SK-N-SH (cell line): Measurements from ENCODE around the gene SOX18. TPM values are rescaled to one million over a fixed set of nuclear protein-coding genes. Genes with fewer than 3 reads are reported as not detected.

Experiments
- CTCF ChIA-PET: fragments of 300-600, 350-600 bp; formaldehyde crosslinking; extraction: SDS; loops from one replicate; lab custom pipeline; 2021; lab: Yijun Ruan, JAX
- POLR2A ChIA-PET: fragments of 350-600 bp; sonication (Branson Sonifier 250); formaldehyde crosslinking; extraction: SDS; loops from one replicate; lab custom pipeline; 2020; ENCODE audit warnings: antibody characterized with exemption, inconsistent platforms; lab: Yijun Ruan, JAX
- DNase-seq: peaks from one replicate; pipeline ENCODE4 v3.0.0; 2012
- H2AFZ ChIP-seq: fragments of 200-600 bp; sonication (generic); 2 replicates; pipeline ENCODE4 v1.8.1; 2016; ENCODE audit warnings: antibody characterized with exemption, mild to moderate bottlenecking, low read depth
- H3F3A ChIP-seq: fragments of 200-600 bp; sonication (generic); replicated peaks from 2 replicates; pipeline ENCODE3; 2016; ENCODE audit warnings: antibody characterized with exemption, mild to moderate bottlenecking; ENCODE audit not compliant: insufficient read depth
- H3K27ac ChIP-seq, 2 experiments: fragments of 200-500 bp in 1 of 2; fragments of 200-600 bp in 1 of 2; sonication (Bioruptor generic) in 1 of 2; sonication (generic), shearing (Covaris generic) in 1 of 2; 2 replicates each; pipeline versions ENCODE4 v1.5.1 to v1.6.1; 2014 to 2016; ENCODE audit warnings: low read depth in 2 of 2, inconsistent platforms in 1 of 2, low read length in 1 of 2, mild to moderate bottlenecking in 1 of 2, mixed read lengths in 1 of 2
- H3K27me3 ChIP-seq: fragments of 200-600 bp; sonication (generic), shearing (Covaris generic); 2 replicates; pipeline ENCODE4 v1.6.1; 2016; ENCODE audit warnings: mixed run types; ENCODE audit not compliant: insufficient read depth
- H3K36me3 ChIP-seq, 2 experiments: fragments of 200-500 bp in 1 of 2; fragments of 200-600 bp in 1 of 2; sonication (Bioruptor generic) in 1 of 2; sonication (generic) in 1 of 2; replicated peaks in 1 of 2; 2 replicates each; pipeline versions ENCODE3 to v1.5.1; 2014 to 2016; ENCODE audit warnings: low read length in 1 of 2, mild to moderate bottlenecking in 1 of 2; ENCODE audit not compliant: insufficient read depth in 2 of 2, control insufficient read depth in 1 of 2
- H3K4me1 ChIP-seq, 2 experiments: fragments of 200-500 bp in 1 of 2; fragments of 200-600 bp in 1 of 2; sonication (Bioruptor generic) in 1 of 2; sonication (generic), shearing (Covaris generic) in 1 of 2; 2 replicates each; pipeline versions ENCODE4 v1.5.1 to v1.6.1; 2014 to 2016; ENCODE audit warnings: low read depth in 1 of 2, low read length in 1 of 2, mixed run types in 1 of 2; ENCODE audit not compliant: insufficient read depth in 2 of 2, control insufficient read depth in 1 of 2
- H3K4me2 ChIP-seq: fragments of 200-600 bp; sonication (generic), shearing (Covaris generic); 2 replicates; pipeline ENCODE4 v1.6.1; 2017; ENCODE audit warnings: mixed run types
- H3K4me3 ChIP-seq, 2 experiments: fragments of 200-500 bp in 1 of 2; fragments of 200-600 bp in 1 of 2; sonication (Bioruptor generic) in 1 of 2; sonication (generic), shearing (Covaris generic) in 1 of 2; 2 replicates each; pipeline versions ENCODE4 v1.5.1 to v1.8.1; 2014 to 2016; ENCODE audit warnings: low read depth in 2 of 2, inconsistent platforms in 1 of 2, low read length in 1 of 2, mild to moderate bottlenecking in 1 of 2, mixed read lengths in 1 of 2, moderate library complexity in 1 of 2
- H3K79me2 ChIP-seq: fragments of 200-600 bp; sonication (generic); 2 replicates; pipeline ENCODE4 v1.8.1; 2017; ENCODE audit warnings: mild to moderate bottlenecking; ENCODE audit not compliant: insufficient read depth
- H3K9ac ChIP-seq: fragments of 200-600 bp; sonication (generic); 2 replicates; pipeline ENCODE4 v1.6.1; 2017; ENCODE audit warnings: mixed run types
- H3K9me2 ChIP-seq: fragments of 200-600 bp; sonication (generic); 2 replicates; pipeline ENCODE4 v1.6.1; 2017; ENCODE audit warnings: mixed run types
- H3K9me3 ChIP-seq: fragments of 200-600 bp; sonication (generic); 2 replicates; pipeline ENCODE4 v1.6.1; 2017; ENCODE audit warnings: mixed run types, mild to moderate bottlenecking, moderate library complexity
- H4K20me1 ChIP-seq: fragments of 200-600 bp; sonication (generic); 2 replicates; pipeline ENCODE4 v1.6.1; 2017; ENCODE audit warnings: mild to moderate bottlenecking, mixed run types; ENCODE audit not compliant: insufficient read depth
- CHD2 ChIP-seq: fragments of 150-350 bp; IDR thresholded peaks from 2 replicates; pipeline ENCODE4 v1.6.1; 2018; ENCODE audit warnings: low read length; ENCODE audit not compliant: partially characterized antibody
- EP300 ChIP-seq, 2 experiments: IDR thresholded peaks; 2 replicates each; pipeline versions ENCODE4 v1.4.0 to v1.6.1; 2012; ENCODE audit warnings: borderline replicate concordance in 1 of 2, low read depth in 1 of 2, low read length in 1 of 2
- FOSL2 ChIP-seq: IDR thresholded peaks from 2 replicates; pipeline ENCODE4 v1.4.0; 2012; ENCODE audit warnings: low read depth, mild to moderate bottlenecking, moderate library complexity, borderline replicate concordance
- FOXJ3 ChIP-seq: sonication (generic); formaldehyde crosslinking; IDR thresholded peaks from 2 replicates; pipeline ENCODE4 v1.5.1; 2020; ENCODE audit warnings: mild to moderate bottlenecking, missing genetic modification reagents
- GABPA ChIP-seq: IDR thresholded peaks from 2 replicates; pipeline ENCODE4 v1.4.0; 2012; ENCODE audit warnings: low read depth, mild to moderate bottlenecking
- GATA2 ChIP-seq: sonication (generic); formaldehyde crosslinking; IDR thresholded peaks from 2 replicates; pipeline ENCODE4 v1.5.0; 2020; ENCODE audit warnings: mild to moderate bottlenecking, missing genetic modification reagents
- NFIC ChIP-seq: IDR thresholded peaks from 2 replicates; pipeline ENCODE4 v1.4.0; 2012; ENCODE audit warnings: borderline replicate concordance
- RFX5 ChIP-seq: IDR thresholded peaks from 2 replicates; pipeline ENCODE4 v1.6.1; 2012; ENCODE audit warnings: mild to moderate bottlenecking, improper control_type of control experiment, low read length
- RXRA ChIP-seq: IDR thresholded peaks from 2 replicates; pipeline ENCODE4 v1.4.0; 2012; ENCODE audit warnings: low read depth, mild to moderate bottlenecking, borderline replicate concordance
- SIN3A ChIP-seq: IDR thresholded peaks from 2 replicates; pipeline ENCODE4 v1.6.1; 2012; ENCODE audit warnings: low read depth, mild to moderate bottlenecking, low read length, moderate library complexity, borderline replicate concordance
- TAF1 ChIP-seq: IDR thresholded peaks from 2 replicates; pipeline ENCODE4 v1.6.1; 2012; ENCODE audit warnings: low read depth, mild to moderate bottlenecking, low read length, moderate library complexity, borderline replicate concordance
- TCF12 ChIP-seq: IDR thresholded peaks from 2 replicates; pipeline ENCODE4 v1.4.0; 2012
- TEAD4 ChIP-seq: IDR thresholded peaks from 2 replicates; pipeline ENCODE4 v1.4.0; 2012; ENCODE audit warnings: mild to moderate bottlenecking, borderline replicate concordance; ENCODE audit not compliant: insufficient read depth
- WGBS: methylation state at CpG from one replicate; pipeline ENCODE4 v1.1.6; 2017; ENCODE audit warnings: low lambda C conversion rate; 5-methylcytosine and 5-hydroxymethylcytosine counted together
- polyA plus RNA-seq, 3 experiments: library from polyadenylated mRNA; depleted of rRNA; stranded (reverse); fragments of >200 nt; gene quantifications; 2 replicates each; pipeline ENCODE4 v1.2.3, GENCODE V29; 2012
- TF ChIP-seq, protein P1 (sequence below): IDR thresholded peaks from 2 replicates; pipeline ENCODE4 v1.6.1; 2012; ENCODE audit warnings: mild to moderate bottlenecking, low read depth, low read length, moderate library complexity
- TF ChIP-seq, protein P2 (sequence below): IDR thresholded peaks from 2 replicates; pipeline ENCODE4 v1.4.0; 2012; ENCODE audit warnings: low read depth, borderline replicate concordance
- TF ChIP-seq, protein P3 (sequence below): IDR thresholded peaks from 2 replicates; pipeline ENCODE4 v1.4.0; 2012; ENCODE audit warnings: low read depth, borderline replicate concordance
- TF ChIP-seq, protein P4 (sequence below): IDR thresholded peaks from 2 replicates; pipeline ENCODE4; 2012
- TF ChIP-seq, protein P5 (sequence below): fragments of 150-350 bp; IDR thresholded peaks from 2 replicates; pipeline ENCODE4 v1.6.1; 2016; ENCODE audit warnings: mild to moderate bottlenecking, low read depth, low read length
- TF ChIP-seq, protein P6 (sequence below): IDR thresholded peaks from 2 replicates; pipeline ENCODE4 v1.4.0; 2012; ENCODE audit warnings: low read depth

Gene SOX18
- polyA plus RNA-seq, 1 of the 3 experiments (the other 2 are of a cell fraction): not detected

DNA sequence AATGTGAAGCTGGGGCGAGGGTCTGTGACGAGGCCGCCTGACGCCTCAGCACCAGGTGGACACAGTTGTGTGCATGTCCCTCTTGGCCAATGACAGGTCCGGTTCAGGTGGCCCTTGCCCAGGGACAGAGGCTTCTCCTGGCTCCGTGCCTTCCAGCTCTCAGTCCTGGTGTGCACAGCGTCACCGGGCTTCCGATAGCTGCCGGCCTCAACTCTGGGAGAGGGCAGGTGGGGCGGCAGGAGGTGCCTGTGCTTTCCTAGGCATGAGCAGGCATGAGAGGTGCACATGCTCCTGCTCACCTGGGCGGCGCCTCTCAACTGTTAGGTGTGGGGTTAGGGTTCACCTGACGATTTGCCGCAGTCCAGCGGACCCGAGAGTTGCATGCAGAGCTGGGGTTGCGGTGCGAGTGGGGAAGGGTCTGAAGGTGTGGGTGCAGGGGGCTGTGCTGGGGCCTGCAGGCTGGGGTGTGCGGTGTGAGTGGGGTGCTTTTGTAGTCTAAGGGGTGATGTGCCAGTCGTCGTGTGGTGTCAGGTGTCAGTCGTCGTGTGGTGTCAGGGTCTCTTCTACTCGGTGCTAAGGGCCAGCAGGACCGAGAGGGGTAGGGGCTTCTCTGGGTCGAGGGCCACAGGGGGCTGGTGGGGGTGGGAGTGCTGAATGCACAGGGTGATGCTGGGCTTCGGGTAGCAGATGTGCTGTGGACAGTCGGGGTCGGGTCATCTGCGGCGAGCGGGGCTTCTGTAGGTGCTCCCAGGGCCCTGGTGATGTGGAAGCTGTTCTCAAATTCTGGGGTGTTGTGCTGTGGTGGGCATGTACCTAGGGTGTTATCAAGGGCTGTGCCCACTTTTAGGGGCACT is 3.8 kb upstream of the SOX18 start:
- ChIA-PET POLR2A (interaction anchor here (1.0 kb wide), 1 partner anchor 10 kb away, joined by 3 read pairs; the partner anchor contains the start of gene TCEA2), CTCF (interaction anchor here (0.6 to 7.8 kb wide), 8 partner anchors 9 to 73 kb away, joined by 3 to 85 read pairs (median 6); partner anchors contain the start of genes RGS19 and TCEA2)
- Histone ChIP-seq H3F3A (no peaks in the 10 kb centered on the region), H3K9me3 (no peaks in the 10 kb centered on the region), H3K4me1 (peaks cover 0 to 10% of the 10 kb centered on the region in 2 experiments; a peak in 1 of 4 replicates), H3K27me3 (peaks cover 11% of the 10 kb centered on the region), H3K36me3 (no peaks in the 10 kb centered on the region), H4K20me1 (no peaks in the 10 kb centered on the region), H3K9ac (no peak overlapping the region), H3K27ac (no peak overlapping the region), H3K4me2 (no peak overlapping the region), H3K4me3 (no peak overlapping the region), H2AFZ (no peak overlapping the region), H3K79me2 (no peaks in the 10 kb centered on the region), H3K9me2 (no peaks in the 10 kb centered on the region)
- no peak for DNase-seq
- no peak for TF ChIP-seq SIN3A
- TF ChIP-seq, protein P1, sequence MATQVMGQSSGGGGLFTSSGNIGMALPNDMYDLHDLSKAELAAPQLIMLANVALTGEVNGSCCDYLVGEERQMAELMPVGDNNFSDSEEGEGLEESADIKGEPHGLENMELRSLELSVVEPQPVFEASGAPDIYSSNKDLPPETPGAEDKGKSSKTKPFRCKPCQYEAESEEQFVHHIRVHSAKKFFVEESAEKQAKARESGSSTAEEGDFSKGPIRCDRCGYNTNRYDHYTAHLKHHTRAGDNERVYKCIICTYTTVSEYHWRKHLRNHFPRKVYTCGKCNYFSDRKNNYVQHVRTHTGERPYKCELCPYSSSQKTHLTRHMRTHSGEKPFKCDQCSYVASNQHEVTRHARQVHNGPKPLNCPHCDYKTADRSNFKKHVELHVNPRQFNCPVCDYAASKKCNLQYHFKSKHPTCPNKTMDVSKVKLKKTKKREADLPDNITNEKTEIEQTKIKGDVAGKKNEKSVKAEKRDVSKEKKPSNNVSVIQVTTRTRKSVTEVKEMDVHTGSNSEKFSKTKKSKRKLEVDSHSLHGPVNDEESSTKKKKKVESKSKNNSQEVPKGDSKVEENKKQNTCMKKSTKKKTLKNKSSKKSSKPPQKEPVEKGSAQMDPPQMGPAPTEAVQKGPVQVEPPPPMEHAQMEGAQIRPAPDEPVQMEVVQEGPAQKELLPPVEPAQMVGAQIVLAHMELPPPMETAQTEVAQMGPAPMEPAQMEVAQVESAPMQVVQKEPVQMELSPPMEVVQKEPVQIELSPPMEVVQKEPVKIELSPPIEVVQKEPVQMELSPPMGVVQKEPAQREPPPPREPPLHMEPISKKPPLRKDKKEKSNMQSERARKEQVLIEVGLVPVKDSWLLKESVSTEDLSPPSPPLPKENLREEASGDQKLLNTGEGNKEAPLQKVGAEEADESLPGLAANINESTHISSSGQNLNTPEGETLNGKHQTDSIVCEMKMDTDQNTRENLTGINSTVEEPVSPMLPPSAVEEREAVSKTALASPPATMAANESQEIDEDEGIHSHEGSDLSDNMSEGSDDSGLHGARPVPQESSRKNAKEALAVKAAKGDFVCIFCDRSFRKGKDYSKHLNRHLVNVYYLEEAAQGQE: no peak
- TF ChIP-seq TCF12: no peak
- no peak for TF ChIP-seq RXRA
- TF ChIP-seq CHD2: no peak
- TF ChIP-seq, protein P2, sequence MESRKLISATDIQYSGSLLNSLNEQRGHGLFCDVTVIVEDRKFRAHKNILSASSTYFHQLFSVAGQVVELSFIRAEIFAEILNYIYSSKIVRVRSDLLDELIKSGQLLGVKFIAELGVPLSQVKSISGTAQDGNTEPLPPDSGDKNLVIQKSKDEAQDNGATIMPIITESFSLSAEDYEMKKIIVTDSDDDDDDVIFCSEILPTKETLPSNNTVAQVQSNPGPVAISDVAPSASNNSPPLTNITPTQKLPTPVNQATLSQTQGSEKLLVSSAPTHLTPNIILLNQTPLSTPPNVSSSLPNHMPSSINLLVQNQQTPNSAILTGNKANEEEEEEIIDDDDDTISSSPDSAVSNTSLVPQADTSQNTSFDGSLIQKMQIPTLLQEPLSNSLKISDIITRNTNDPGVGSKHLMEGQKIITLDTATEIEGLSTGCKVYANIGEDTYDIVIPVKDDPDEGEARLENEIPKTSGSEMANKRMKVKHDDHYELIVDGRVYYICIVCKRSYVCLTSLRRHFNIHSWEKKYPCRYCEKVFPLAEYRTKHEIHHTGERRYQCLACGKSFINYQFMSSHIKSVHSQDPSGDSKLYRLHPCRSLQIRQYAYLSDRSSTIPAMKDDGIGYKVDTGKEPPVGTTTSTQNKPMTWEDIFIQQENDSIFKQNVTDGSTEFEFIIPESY: no peak
- TF ChIP-seq, protein P3, sequence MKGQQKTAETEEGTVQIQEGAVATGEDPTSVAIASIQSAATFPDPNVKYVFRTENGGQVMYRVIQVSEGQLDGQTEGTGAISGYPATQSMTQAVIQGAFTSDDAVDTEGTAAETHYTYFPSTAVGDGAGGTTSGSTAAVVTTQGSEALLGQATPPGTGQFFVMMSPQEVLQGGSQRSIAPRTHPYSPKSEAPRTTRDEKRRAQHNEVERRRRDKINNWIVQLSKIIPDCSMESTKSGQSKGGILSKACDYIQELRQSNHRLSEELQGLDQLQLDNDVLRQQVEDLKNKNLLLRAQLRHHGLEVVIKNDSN: no peak
- TF ChIP-seq, protein P4, sequence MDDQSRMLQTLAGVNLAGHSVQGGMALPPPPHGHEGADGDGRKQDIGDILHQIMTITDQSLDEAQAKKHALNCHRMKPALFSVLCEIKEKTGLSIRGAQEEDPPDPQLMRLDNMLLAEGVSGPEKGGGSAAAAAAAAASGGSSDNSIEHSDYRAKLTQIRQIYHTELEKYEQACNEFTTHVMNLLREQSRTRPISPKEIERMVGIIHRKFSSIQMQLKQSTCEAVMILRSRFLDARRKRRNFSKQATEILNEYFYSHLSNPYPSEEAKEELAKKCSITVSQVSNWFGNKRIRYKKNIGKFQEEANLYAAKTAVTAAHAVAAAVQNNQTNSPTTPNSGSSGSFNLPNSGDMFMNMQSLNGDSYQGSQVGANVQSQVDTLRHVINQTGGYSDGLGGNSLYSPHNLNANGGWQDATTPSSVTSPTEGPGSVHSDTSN: no peak
- TF ChIP-seq, protein P5, sequence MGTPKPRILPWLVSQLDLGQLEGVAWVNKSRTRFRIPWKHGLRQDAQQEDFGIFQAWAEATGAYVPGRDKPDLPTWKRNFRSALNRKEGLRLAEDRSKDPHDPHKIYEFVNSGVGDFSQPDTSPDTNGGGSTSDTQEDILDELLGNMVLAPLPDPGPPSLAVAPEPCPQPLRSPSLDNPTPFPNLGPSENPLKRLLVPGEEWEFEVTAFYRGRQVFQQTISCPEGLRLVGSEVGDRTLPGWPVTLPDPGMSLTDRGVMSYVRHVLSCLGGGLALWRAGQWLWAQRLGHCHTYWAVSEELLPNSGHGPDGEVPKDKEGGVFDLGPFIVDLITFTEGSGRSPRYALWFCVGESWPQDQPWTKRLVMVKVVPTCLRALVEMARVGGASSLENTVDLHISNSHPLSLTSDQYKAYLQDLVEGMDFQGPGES: no peak
- no peak for TF ChIP-seq TAF1
- TF ChIP-seq FOSL2: no peak
- TF ChIP-seq NFIC: no peak
- TF ChIP-seq, protein P6, sequence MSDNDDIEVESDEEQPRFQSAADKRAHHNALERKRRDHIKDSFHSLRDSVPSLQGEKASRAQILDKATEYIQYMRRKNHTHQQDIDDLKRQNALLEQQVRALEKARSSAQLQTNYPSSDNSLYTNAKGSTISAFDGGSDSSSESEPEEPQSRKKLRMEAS: no peak
- no peak for TF ChIP-seq GABPA
- TF ChIP-seq FOXJ3 (CRISPR knock-in tag): no peak
- no peak for TF ChIP-seq TEAD4
- no peak for TF ChIP-seq EP300 (IDR thresholded peaks at IDR 0.05; ENCODE audit: borderline replicate concordance in 1 of 2, low read depth in 1 of 2, low read length in 1 of 2)
- no peak for TF ChIP-seq RFX5
- TF ChIP-seq GATA2 (CRISPR knock-in tag): no peak
- 90% methylated on average over 23 of the region's 33 CpGs for WGBS
